Breast epithelium (tissue), 3 donors: ENCODE results near the gene RPH3AL.

Experiments used
- POLR2A ChIP-seq: fragments of 450-650 bp; IDR thresholded peaks from one replicate; pipeline ENCODE4 v1.6.1; 2016; ENCODE audit warnings: antibody characterized with exemption, mild to moderate bottlenecking, moderate library complexity
- TF ChIP-seq, protein P1 (sequence below), 3 donors: fragments of 450-650 bp; IDR thresholded peaks; one replicate each; pipeline ENCODE4 v1.5.1; 2016 to 2017; ENCODE audit warnings: antibody characterized with exemption in 3 of 3, mild to moderate bottlenecking in 3 of 3, moderate library complexity in 3 of 3

DNA sequence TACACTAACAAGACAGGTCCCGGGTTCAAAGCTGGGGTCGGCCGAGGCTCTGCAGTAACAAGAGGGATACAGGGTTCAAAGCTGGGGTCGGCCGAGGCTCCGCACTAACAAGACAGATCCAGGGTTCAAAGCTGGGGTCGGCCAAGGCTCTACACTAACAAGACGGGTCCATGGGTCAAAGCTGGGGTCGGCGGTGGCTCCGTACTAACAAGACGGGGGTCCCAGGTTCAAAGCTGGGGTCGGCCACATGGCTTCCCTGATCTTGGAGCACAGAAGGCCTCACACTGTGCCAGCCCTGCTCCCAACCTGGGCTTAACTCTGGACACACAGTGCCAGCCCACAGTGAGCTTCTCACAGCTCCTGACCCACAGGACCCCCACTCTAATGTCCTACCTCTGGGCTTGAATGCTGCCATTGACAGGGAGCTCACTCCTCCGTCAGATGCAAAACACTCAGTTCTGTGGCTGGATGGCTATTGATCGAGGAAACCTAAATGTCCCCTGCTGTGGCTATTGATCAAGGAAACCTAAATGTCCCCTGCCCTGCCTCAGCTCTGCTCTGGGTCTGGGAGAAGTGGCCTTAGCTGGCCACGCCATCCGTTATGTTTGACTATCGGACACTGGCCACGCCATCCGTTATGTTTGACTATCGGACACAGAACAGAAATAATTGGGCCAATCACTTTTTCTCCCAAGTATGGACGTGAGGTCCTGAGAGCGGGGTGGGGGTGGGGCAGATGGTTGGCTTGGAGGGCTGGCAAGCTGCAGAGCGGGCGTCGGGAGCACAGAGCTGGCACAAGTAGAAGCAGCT is 116.6 kb downstream of the RPH3AL start:
- TF ChIP-seq POLR2A = no peak
- TF ChIP-seq, protein P1, sequence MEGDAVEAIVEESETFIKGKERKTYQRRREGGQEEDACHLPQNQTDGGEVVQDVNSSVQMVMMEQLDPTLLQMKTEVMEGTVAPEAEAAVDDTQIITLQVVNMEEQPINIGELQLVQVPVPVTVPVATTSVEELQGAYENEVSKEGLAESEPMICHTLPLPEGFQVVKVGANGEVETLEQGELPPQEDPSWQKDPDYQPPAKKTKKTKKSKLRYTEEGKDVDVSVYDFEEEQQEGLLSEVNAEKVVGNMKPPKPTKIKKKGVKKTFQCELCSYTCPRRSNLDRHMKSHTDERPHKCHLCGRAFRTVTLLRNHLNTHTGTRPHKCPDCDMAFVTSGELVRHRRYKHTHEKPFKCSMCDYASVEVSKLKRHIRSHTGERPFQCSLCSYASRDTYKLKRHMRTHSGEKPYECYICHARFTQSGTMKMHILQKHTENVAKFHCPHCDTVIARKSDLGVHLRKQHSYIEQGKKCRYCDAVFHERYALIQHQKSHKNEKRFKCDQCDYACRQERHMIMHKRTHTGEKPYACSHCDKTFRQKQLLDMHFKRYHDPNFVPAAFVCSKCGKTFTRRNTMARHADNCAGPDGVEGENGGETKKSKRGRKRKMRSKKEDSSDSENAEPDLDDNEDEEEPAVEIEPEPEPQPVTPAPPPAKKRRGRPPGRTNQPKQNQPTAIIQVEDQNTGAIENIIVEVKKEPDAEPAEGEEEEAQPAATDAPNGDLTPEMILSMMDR (IDR thresholded peaks at IDR 0.05) = no peak
